Kidney (tissue), 14 donors: ENCODE data around the gene AOPEP. TPM values are rescaled to one million over a fixed set of nuclear protein-coding genes. Genes with fewer than 3 reads are reported as not detected.

Experiments
- DNase-seq, 5 donors: peaks; one replicate each; pipeline ENCODE4 v3.0.0-alpha.2; 2013 to 2020
- FAIRE-seq: peaks from 2 replicates; lab custom pipeline; 2012; peaks lifted over from hg19 to GRCh38; lab: Jason Lieb, UNC
- H3K27ac ChIP-seq, 2 donors: one replicate each; pipeline ENCODE4 v1.7.0; 2013; ENCODE audit warnings: low read depth in 2 of 2, low read length in 2 of 2, inconsistent platforms in 1 of 2
- H3K27me3 ChIP-seq: one replicate; pipeline ENCODE4 v1.7.1; 2013; ENCODE audit warnings: low read length, inconsistent platforms; ENCODE audit not compliant: control insufficient read depth, insufficient read depth
- H3K36me3 ChIP-seq, 3 donors: one replicate each; pipeline versions ENCODE4 v1.7.0 to v1.7.1; 2013; ENCODE audit warnings: low read length in 3 of 3, control low read depth in 1 of 3, inconsistent platforms in 1 of 3; ENCODE audit not compliant: insufficient read depth in 3 of 3, control insufficient read depth in 2 of 3
- H3K4me1 ChIP-seq, 3 donors: one replicate each; pipeline versions ENCODE4 v1.7.0 to v1.7.1; 2013; ENCODE audit warnings: low read length in 3 of 3, inconsistent platforms in 1 of 3, low read depth in 1 of 3; ENCODE audit not compliant: control insufficient read depth in 2 of 3, insufficient read depth in 2 of 3
- H3K4me3 ChIP-seq, 3 donors: one replicate each; pipeline versions ENCODE4 v1.7.0 to v1.8.1; 2013; ENCODE audit warnings: low read length in 3 of 3, control low read depth in 1 of 3, inconsistent platforms in 1 of 3
- H3K9ac ChIP-seq, 3 donors: one replicate each; pipeline versions ENCODE4 v1.7.0 to v1.7.1; 2013; ENCODE audit warnings: low read length in 3 of 3, control low read depth in 1 of 3, inconsistent platforms in 1 of 3
- H3K9me3 ChIP-seq, 3 donors: one replicate each; pipeline versions ENCODE4 v1.7.0 to v1.7.1; 2013; ENCODE audit warnings: low read length in 3 of 3, control low read depth in 1 of 3, inconsistent platforms in 1 of 3; ENCODE audit not compliant: control insufficient read depth in 2 of 3, insufficient read depth in 1 of 3
- intact Hi-C: fragments of 100-400 bp; cut with DNase I; formaldehyde crosslinking; loops from one replicate; pipeline ENCODE4 v1.11.1; 2022
- polyA plus RNA-seq: library from polyadenylated mRNA; stranded (reverse); fragments of 350-450 nt; fragmentation: Illumina TruSeq; extraction: RNeasy Lipid Tissue Mini Kit (QIAGEN cat#74804); gene quantifications from one replicate; pipeline ENCODE4 v1.2.3, GENCODE V29; 2014; ENCODE audit warnings: low read depth, low replicate concordance; ENCODE audit not compliant: insufficient read depth
- total RNA-seq: library from RNA; stranded (reverse); fragmentation: NEBNext Ultra II Directional; extraction: Animal tissue kit (Norgen Biotek cat#: 25700); gene quantifications from one replicate; pipeline ENCODE4 v1.2.1, GENCODE V29; 2021
- TF ChIP-seq, protein P1 (sequence below): IDR thresholded peaks from 3 replicates; pipeline ENCODE4 v1.5.1; 2012; ENCODE audit warnings: mild to moderate bottlenecking, moderate library complexity, borderline replicate concordance; ENCODE audit not compliant: insufficient read depth; ENCODE audit errors: extremely low read depth
- donor health status: control.
- donor health status: control.
- donor health status: control.
- donor health status: control.
- donor health status: control.
- donor health status: DM: yes; HTN: yes; CAD: no.
- donor health status: Normal renal cell carcinoma (clear cell type).

Gene AOPEP
- total and polyA plus RNA-seq, 2 donors from 2014 or later: 52.2 to 119 TPM

DNA sequence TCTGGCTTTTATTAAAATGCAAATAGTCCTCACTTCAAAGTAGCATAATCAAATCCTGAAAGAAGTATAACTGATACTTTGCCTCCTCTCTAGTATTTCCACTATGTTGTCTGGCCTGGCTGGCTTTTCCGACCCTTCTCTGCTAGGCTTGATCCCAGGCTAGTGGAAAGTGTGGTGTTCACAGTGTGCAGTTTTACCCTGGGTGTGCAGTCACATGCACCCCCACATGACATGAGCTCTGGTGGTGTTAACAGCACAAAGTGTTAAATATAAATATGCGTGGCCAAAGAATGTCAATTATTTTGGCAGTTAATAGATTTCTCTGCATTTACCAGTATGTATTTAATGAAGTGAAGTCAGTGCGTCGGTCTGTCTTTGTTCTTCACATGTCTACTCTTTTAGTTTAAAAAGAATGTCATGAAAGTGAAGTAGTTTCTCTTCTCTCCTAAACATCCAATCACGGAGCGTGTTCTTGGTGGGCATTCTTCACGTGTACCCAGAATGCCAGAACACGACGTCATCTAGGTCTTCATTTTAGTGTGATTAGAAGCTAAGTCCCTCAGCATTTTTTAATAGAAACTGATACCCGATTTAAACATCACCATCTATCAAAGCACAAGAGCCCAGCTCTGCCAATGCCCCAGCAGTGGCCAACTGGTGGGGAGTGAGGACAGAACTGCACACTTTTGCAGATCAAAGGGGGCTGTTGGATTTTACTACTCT, 304.6 kb downstream of the AOPEP start:
- intact Hi-C loops: no loop called here
- no peaks in the 10 kb centered on the region for H3K27me3 ChIP-seq
- no peak for FAIRE-seq
- no peaks in the 10 kb centered on the region for H3K9me3 ChIP-seq
- H3K4me3 ChIP-seq: no peak overlapping the region
- peak overlapping the region in 1 of 3 donors; percentile 9 for H3K9ac ChIP-seq
- H3K4me1 ChIP-seq: peaks cover 5 to 45% (median 36%) of the 10 kb centered on the region in 3 donors
- TF ChIP-seq, protein P1, sequence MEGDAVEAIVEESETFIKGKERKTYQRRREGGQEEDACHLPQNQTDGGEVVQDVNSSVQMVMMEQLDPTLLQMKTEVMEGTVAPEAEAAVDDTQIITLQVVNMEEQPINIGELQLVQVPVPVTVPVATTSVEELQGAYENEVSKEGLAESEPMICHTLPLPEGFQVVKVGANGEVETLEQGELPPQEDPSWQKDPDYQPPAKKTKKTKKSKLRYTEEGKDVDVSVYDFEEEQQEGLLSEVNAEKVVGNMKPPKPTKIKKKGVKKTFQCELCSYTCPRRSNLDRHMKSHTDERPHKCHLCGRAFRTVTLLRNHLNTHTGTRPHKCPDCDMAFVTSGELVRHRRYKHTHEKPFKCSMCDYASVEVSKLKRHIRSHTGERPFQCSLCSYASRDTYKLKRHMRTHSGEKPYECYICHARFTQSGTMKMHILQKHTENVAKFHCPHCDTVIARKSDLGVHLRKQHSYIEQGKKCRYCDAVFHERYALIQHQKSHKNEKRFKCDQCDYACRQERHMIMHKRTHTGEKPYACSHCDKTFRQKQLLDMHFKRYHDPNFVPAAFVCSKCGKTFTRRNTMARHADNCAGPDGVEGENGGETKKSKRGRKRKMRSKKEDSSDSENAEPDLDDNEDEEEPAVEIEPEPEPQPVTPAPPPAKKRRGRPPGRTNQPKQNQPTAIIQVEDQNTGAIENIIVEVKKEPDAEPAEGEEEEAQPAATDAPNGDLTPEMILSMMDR: no peak
- peaks cover 0 to 11% (median 8%) of the 10 kb centered on the region in 3 donors for H3K36me3 ChIP-seq
- peak overlapping the region in 1 of 2 donors; percentile 30 for H3K27ac ChIP-seq
- DNase-seq: no peak

DNA sequence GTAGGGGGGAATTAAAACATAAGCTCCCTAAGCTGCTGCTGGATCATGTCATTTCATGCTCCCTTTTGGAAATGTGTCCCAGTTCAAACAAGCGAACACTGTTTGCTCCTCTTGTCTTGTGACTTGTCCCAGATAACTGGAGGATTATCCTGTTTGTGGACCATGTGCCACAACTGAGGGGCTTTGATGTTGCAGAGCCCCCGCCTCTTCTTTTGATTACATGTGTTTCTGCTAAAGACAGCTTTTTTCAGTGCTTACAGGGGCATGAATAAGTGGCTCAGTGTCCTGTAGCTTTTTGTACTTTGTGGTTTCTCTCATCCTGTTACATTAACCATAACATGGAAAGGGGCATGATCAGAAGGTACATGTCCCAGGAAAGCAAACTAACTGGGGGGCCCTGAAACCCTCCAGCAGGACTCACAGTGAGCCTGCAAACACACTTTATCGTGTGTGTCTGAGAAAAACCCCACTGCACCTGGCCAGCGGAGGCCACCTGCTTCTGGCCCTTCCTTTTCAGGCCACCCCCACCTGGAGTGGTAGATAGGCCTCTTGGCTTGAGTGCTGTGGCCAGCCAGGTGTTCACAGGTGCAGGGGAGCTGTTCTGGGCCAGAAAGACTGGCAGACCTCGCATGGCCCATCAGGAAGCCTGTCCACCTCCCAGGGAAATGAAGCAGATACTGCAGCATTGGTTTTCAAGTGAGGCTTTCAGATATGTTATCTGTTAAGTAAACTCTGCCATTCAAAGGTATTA, 305.4 kb downstream of the AOPEP start:
- no peak overlapping the region for H3K4me3 ChIP-seq
- FAIRE-seq: no peak

DNA sequence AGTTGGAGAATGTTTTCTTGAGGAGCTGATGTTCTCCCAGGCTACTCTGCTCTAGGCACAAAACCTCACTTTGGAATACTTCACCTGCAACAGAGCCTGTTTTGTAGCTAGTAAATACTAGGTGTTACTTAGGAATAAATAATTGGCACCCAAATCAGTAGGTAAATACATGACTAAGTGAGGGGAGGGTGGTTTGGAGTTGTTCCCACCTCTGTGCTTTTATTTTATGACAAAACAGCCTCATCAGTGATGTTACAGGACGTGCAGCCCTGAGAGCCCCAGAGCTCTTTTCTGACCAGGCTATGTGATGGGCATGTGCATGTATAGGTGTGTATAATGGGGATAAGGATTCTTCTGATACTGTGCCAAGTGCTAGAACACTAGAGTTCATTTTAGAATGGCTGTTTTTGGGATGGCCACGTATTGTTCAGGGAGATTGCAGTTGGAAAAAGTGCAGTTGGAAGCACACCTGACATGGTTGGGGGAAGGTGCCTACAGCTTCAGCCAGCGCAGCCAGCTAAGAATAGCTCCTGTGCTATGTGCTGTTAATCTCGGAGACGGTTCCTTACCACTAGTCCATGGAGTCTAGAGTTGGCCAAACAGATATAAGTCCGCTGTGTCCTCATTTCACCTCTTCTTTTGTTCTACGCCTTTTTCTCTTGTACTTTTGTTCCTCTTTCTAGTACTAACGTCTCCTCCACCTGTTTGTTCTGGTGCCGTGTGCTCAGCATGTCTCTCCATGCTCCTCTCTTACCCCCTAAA, 306.3 kb downstream of the AOPEP start:
- Histone ChIP-seq H3K36me3 (peaks cover 0 to 18% (median 8%) of the 10 kb centered on the region in 3 donors), H3K4me3 (no peak overlapping the region), H3K9ac (peak overlapping the region in 2 of 3 donors; percentile 4 to 17), H3K9me3 (no peaks in the 10 kb centered on the region), H3K27me3 (no peaks in the 10 kb centered on the region), H3K27ac (peak overlapping the region; percentile 23 to 39), H3K4me1 (peaks cover 0 to 48% (median 37%) of the 10 kb centered on the region in 3 donors)
- DNase-seq: no peak
- TF ChIP-seq, protein P1: no peak
- intact Hi-C loops: no loop called here
- no peak for FAIRE-seq

More for the DNA sequence above, 305.4 kb downstream of the AOPEP start:
- peaks cover 0 to 47% (median 34%) of the 10 kb centered on the region in 3 donors for H3K4me1 ChIP-seq
- no peaks in the 10 kb centered on the region for H3K27me3 ChIP-seq
- intact Hi-C loops: no loop called here
- H3K27ac ChIP-seq: peak overlapping the region in 1 of 2 donors; percentile 23
- peaks cover 0 to 13% (median 8%) of the 10 kb centered on the region in 3 donors for H3K36me3 ChIP-seq
- TF ChIP-seq, protein P1: no peak
- peak in 1 of 5 donors; percentile 43 for DNase-seq
- H3K9ac ChIP-seq: peak overlapping the region in 1 of 3 donors; percentile 17
- no peaks in the 10 kb centered on the region for H3K9me3 ChIP-seq
